HS-5 (cell line): Measurements from ENCODE around the gene RBFOX2.
"Not testable (repeated sequence)": the region's sequence is repeated elsewhere in the genome, so short reads cannot be mapped to it uniquely, and the experiment has no call there.

ENCODE experiments used
- DNase-seq: peaks from one replicate; pipeline ENCODE4 v3.0.0-alpha.2; 2012; ENCODE audit warnings: low read depth

The RBFOX2 gene

DNA sequence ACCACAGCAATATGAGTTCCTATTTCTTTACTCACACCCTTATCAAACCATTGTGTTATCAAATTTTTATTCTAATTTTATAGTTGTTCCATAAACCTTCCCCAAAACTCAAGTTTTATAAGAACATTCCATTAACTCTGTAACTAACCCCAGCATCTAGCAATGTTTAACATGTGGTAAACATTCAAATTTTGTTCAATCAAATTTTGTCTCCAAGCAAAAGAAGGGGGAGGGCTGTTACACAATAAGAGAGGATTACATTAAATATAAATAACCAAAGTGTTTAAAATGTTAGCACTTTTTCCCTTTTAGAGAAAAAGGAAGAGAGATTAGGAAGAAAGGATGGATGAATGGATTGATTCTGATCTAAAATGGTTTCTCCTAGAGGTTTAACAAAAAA lies 20.5 kb downstream of the RBFOX2 start:
- no peak for DNase-seq

DNA sequence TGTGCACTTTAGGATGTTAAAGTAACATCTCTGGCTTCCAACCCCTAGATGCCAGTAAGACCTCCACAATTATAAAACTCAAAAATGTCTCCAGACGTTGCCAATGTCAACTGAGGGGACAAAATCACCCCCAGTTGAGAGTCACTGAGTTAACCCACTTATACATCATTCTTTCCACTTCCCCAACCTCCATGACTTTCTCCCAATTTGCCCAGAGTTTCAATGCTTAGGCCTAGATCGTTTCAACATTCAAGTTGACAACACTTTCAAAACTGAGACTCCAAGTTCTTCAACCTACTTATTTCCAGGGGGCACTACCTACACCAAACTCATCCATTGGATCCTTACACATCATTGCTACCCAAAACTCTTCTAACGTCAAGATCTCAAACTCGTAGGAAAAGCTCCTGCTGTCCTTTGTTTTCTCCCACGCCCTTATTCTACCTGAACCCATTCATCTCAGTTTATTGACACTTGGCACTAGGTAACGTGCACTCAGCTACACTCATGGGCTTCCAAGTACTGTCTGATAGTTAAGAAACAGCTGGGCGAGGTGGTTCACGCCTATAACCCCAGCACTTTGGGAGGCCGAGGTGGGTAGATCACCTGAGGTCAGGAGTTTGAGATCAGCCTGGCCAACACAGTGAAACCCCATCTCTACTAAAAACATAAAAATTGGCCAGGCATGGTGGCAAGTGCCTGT lies 24.5 kb downstream of the RBFOX2 start:
- DNase-seq, result no peak

DNA sequence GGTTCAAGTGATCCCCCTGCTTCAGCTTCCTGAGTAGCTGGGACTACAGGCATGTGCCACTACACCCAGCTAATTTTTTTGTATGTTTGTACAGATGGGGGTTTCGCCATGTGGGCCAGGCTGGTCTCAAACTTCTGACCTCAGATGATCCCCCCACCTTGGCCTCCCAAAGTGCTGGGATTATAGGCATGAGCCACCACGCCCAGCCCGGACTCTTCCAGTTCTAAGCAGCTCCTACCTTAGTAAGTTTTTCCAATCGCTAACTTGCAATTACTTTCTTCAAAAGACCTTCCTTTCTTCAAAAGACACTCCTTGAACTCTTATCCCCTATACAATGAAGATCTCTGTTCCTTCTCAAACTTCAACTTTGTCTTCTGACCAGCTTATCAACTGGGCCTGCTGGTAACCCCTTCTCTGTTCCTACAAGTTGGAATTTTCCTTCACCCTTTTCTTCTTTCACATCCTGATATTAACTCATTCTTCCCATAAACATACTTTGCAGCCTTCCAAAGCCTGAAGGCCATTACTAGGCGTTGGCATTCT lies 25.8 kb downstream of the RBFOX2 start:
- DNase-seq, result no peak

GRCh38 chr22:36002084-36002483 lies 26.5 kb downstream of the RBFOX2 start:
- DNase-seq, result no peak

- DNase-seq, result no peak
Observed at GRCh38 chr22:35998748-35999147, 29.9 kb downstream of the RBFOX2 start.

GRCh38 chr22:35997438-35997837 lies 31.2 kb downstream of the RBFOX2 start:
- DNase-seq, result no peak

GRCh38 chr22:35996596-35996995 lies 32.0 kb downstream of the RBFOX2 start:
- no peak for DNase-seq

GRCh38 chr22:35995772-35996171 lies 32.9 kb downstream of the RBFOX2 start:
- DNase-seq, result peak; percentile 93

DNA sequence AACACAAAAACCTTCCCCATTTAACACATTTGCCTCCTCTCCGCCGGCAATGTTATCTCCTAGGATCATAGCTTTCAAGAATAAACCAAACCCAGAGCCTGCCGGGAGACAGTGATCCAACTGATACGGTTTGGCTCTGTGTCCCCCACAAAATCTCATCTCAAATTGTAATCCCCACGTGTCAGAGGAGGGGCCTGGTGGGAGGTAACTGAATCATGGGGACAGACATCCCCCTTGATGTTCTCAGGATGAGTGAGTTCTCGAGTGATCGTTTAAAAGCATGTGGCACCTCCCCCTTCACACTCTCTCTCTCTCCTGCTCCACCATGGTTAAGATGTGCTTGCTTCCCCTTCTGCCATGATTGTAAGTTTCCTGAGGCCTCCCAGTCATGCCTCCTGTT lies 33.3 kb downstream of the RBFOX2 start:
- DNase-seq, result no peak

GRCh38 chr22:35993727-35994126 lies 34.9 kb downstream of the RBFOX2 start:
- not testable (repeated sequence) for DNase-seq

DNA sequence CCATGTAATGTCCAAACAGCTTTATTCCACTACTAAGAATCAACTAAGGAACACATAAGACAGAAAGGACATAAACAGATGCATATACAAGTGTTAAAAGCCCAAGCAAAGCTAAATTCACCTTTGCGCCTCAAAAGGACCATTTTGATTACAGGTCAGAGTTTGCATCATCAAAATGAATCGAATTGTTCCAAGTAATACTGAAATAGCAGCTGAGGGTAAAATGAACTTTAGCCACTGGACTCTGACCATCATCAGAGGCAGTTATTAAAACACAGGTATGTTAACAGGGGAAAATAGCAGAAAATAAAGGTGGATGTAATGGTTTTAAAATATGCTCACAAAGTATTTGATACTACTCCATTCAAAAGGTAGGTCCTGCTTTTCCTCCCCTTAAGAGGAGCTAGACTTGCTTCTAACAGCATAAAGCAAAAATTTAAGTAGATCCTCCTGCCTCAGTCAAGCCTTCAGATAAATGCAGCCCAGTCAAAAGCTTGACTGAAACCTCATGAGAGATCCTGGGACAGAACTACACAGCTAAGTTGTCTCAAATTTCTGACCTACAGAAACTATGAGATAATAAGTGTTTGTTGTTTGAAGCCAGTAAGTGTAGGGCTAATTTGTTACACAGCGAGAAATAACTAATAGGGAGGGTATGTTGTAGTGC lies 35.4 kb downstream of the RBFOX2 start:
- no peak for DNase-seq

- DNase-seq, result no peak
Observed at GRCh38 chr22:35991168-35991567, 37.5 kb downstream of the RBFOX2 start.

DNA sequence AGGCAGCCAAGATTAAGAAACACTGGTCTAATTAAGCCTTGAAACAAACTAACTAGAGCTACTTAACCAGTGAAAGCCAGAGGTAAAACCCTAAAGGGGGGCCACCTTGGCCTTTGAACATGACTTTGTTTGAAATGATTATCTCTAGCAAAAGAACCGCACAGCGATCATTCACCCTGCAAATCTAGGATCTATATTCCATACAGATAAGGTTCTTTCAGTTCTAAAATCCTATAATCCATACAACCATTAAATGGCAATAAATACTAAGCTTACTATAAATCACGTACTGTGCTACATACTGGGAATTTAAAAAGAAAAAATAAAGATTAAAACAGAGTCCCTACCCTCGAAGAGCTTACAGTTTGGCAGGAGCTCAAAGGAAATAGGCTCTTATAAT lies 40.6 kb downstream of the RBFOX2 start:
- no peak for DNase-seq

GRCh38 chr22:35987487-35987886 lies 41.1 kb downstream of the RBFOX2 start:
- DNase-seq, result no peak

GRCh38 chr22:35986088-35986487 lies 42.5 kb downstream of the RBFOX2 start:
- DNase-seq, result no peak

GRCh38 chr22:35985371-35985770 lies 43.3 kb downstream of the RBFOX2 start:
- no peak for DNase-seq

GRCh38 chr22:35984183-35985175 lies 44.1 kb downstream of the RBFOX2 start:
- no peak for DNase-seq

DNA sequence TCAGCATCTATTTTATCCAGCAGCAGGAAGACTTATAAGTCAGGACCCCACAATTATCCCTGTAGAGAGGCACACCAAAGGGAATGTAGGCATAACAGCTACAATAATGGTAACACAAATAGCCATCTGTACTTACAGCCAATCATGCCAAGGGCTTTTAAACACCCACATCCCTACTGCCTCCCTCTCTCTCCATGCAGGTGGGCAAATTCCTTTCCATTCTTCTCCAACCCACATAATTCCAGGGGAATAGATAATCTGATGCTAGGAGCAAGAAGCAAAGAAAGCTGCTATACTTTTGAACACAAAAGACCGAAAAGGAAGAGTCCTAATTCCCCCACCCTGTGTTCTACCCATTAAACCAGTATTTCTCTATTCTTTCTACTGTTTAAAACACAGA lies 46.7 kb downstream of the RBFOX2 start:
- no peak for DNase-seq

DNA sequence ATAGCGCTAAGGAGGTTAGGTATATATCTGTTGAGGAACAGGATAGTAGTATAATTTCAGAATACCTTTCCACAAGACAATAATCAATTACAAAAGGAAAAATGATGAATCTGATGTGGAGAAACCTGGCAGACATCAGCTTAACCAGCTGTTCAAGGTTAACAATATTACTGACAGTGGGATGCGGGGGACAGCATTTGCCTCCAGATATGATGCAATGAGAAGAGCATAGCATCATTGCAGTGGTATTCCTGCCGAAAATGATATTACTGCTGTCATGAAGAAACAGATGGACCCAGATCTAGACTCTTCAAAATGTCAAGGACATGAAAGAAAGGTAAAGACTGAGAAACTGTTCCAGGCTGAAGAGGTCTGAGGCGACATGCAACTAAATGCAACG lies 49.7 kb downstream of the RBFOX2 start:
- DNase-seq, result no peak

DNA sequence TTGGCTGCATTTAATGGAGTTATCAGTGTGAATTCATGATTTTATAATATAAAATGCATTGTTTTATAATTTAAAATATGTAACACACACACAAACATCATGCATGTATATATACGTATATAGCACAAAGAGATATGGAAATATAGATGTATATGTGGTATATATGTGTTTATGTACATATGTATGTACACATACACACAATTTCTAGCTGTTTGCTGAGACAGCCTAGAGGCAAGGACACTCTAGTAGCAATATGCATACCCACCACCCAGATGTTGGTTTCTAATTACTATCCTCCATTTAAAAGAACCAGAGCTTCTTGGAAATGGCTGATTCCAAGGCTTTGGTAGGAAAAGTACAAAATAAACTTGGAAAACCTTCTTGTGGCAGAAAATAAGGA lies 50.4 kb downstream of the RBFOX2 start:
- DNase-seq, result no peak

DNA sequence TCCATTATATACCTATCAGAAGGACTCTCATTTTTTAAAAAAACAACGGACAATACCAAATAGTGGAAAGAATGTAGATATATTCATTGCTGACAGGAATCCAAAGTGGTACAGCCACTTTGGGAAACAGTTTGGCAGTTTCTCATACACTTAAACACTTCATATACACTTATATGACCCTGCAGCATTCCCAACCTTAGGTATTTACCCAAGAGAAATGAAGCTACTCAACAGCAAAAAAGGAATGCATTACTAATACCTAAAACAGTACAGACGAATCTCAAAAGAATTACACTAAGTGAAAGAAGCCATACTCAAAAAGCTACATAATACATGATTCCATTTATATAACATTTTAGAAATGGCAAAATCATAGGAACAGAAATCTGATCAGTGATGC lies 51.5 kb downstream of the RBFOX2 start:
- DNase-seq, result no peak

GRCh38 chr22:35973388-35973787 lies 55.2 kb downstream of the RBFOX2 start:
- DNase-seq, result no peak
